ENCODE measurements around the gene SOX6. TPM values are rescaled to one million over a fixed set of nuclear protein-coding genes. Genes with fewer than 3 reads are reported as not detected.

Gene SOX6
- total RNA-seq, 1 experiment from 2014 or later: 0.21 TPM

- no peak overlapping the region for H3K4me3 ChIP-seq (ENCODE audit: low read depth in 2 of 2, low read length in 2 of 2)
- no peaks in the 10 kb centered on the region for H3K4me1 ChIP-seq (ENCODE audit: control insufficient read depth, insufficient read depth, low read length)
- TF ChIP-seq CTCF (IDR thresholded peaks at IDR 0.05): no peak
- no peak for TF ChIP-seq SIN3A (IDR thresholded peaks at IDR 0.05; ENCODE audit: borderline replicate concordance, insufficient read depth, low read depth, low read length)
- no peak for TF ChIP-seq TCF7L2 (IDR thresholded peaks at IDR 0.05; ENCODE audit: low read depth, low read length)
- TF ChIP-seq REST (IDR thresholded peaks at IDR 0.05; ENCODE audit: insufficient read depth in 1 of 2, low read depth in 2 of 2, low read length in 1 of 2): no peak
- no peak for TF ChIP-seq POLR2AphosphoS5 (IDR thresholded peaks at IDR 0.05; ENCODE audit: low read depth, low read length)
- H3K9me3 ChIP-seq (ENCODE audit: control insufficient read depth, insufficient read depth, low read depth, low read length): no peaks in the 10 kb centered on the region
- H3K36me3 ChIP-seq (ENCODE audit: control insufficient read depth, insufficient read depth, low read length): no peaks in the 10 kb centered on the region
- no TSS peak for BruUV-seq (replicated peaks)
- in situ Hi-C loops (cut with HindIII; ENCODE audit: low pct_unique_long_range_greater_than_20kb, low sequenced_read_pairs) (no loop called here), intact Hi-C loops (cut with micrococcal nuclease; ENCODE audit: unreplicated experiment) (no loop called here)
- H3K27me3 ChIP-seq (ENCODE audit: control insufficient read depth, insufficient read depth, low read length): no peaks in the 10 kb centered on the region
- DNase-seq (ENCODE audit: low read depth, low spot score) (no peak), ATAC-seq (no peak)
- ChIA-PET CTCF (no interaction called here), POLR2A (no interaction called here)
- no peak overlapping the region for H3K27ac ChIP-seq (ENCODE audit: low read length)
Measured at GRCh38 chr11:16195651-16196050, 160.7 kb downstream of the SOX6 start.

- H3K9me3 ChIP-seq (ENCODE audit: control insufficient read depth, insufficient read depth, low read depth, low read length): no peaks in the 10 kb centered on the region
- no peaks in the 10 kb centered on the region for H3K36me3 ChIP-seq (ENCODE audit: control insufficient read depth, insufficient read depth, low read length)
- ATAC-seq: no peak
- in situ Hi-C loops (cut with HindIII; ENCODE audit: low pct_unique_long_range_greater_than_20kb, low sequenced_read_pairs) (no loop called here), intact Hi-C loops (cut with micrococcal nuclease; ENCODE audit: unreplicated experiment) (no loop called here)
- no TSS peak for BruUV-seq (replicated peaks)
- H3K27ac ChIP-seq (ENCODE audit: low read length): no peak overlapping the region
- POLR2A ChIA-PET: no interaction called here
- no peaks in the 10 kb centered on the region for H3K4me1 ChIP-seq (ENCODE audit: control insufficient read depth, insufficient read depth, low read length)
- no peaks in the 10 kb centered on the region for H3K27me3 ChIP-seq (ENCODE audit: control insufficient read depth, insufficient read depth, low read length)
- no peak overlapping the region for H3K4me3 ChIP-seq (ENCODE audit: low read depth in 2 of 2, low read length in 2 of 2)
- DNase-seq (ENCODE audit: low read depth, low spot score): no peak
- CTCF ChIA-PET: no interaction called here
- TF ChIP-seq TCF7L2 (IDR thresholded peaks at IDR 0.05; ENCODE audit: low read depth, low read length): no peak
- TF ChIP-seq CTCF (IDR thresholded peaks at IDR 0.05): no peak
- TF ChIP-seq SIN3A (IDR thresholded peaks at IDR 0.05; ENCODE audit: borderline replicate concordance, insufficient read depth, low read depth, low read length): no peak
- TF ChIP-seq REST (IDR thresholded peaks at IDR 0.05; ENCODE audit: insufficient read depth in 1 of 2, low read depth in 2 of 2, low read length in 1 of 2): no peak
- no peak for TF ChIP-seq POLR2AphosphoS5 (IDR thresholded peaks at IDR 0.05; ENCODE audit: low read depth, low read length)
Measured at GRCh38 chr11:16194566-16194965, 161.8 kb downstream of the SOX6 start.
